Osteocyte (in vitro differentiated cells): ENCODE measurements around the gene FOXN4. TPM values are rescaled to one million over a fixed set of nuclear protein-coding genes. Genes with fewer than 3 reads are reported as not detected.

Experiments used
- DNase-seq: peaks from one replicate; pipeline ENCODE4 v3.0.0; 2021; ENCODE audit warnings: mixed read lengths; ENCODE audit not compliant: unreplicated experiment; ENCODE audit errors: extremely low spot score
- H3K27ac Mint-ChIP-seq: one replicate; pipeline ENCODE4 v1.8.0; 2021; ENCODE audit warnings: mild to moderate bottlenecking, mixed read lengths; ENCODE audit not compliant: unreplicated experiment
- H3K27me3 Mint-ChIP-seq: one replicate; pipeline ENCODE4 v1.8.0; 2021; ENCODE audit warnings: mixed read lengths; ENCODE audit not compliant: unreplicated experiment
- H3K36me3 Mint-ChIP-seq: one replicate; pipeline ENCODE4 v1.8.0; 2021; ENCODE audit warnings: mixed read lengths; ENCODE audit not compliant: unreplicated experiment
- H3K4me1 Mint-ChIP-seq: one replicate; pipeline ENCODE4 v1.8.0; 2021; ENCODE audit warnings: mixed read lengths; ENCODE audit not compliant: unreplicated experiment
- H3K4me3 Mint-ChIP-seq: one replicate; pipeline ENCODE4 v1.8.0; 2021; ENCODE audit warnings: mild to moderate bottlenecking, moderate library complexity, mixed read lengths; ENCODE audit not compliant: unreplicated experiment
- H3K9me3 Mint-ChIP-seq: one replicate; pipeline ENCODE4 v1.8.0; 2021; ENCODE audit warnings: mixed read lengths; ENCODE audit not compliant: unreplicated experiment
- total RNA-seq: library from RNA; stranded (reverse); gene quantifications from 2 replicates; pipeline ENCODE4 v1.2.1, GENCODE V29; 2021
- TF ChIP-seq, protein P1 (sequence below): fragments of 200-600 bp; sonication (generic); IDR thresholded peaks from 2 replicates; pipeline ENCODE4 v1.5.0; 2021; ENCODE audit warnings: antibody characterized with exemption, mild to moderate bottlenecking, moderate library complexity

Gene FOXN4
- total RNA-seq, 1 donor from 2014 or later, result not detected

DNA sequence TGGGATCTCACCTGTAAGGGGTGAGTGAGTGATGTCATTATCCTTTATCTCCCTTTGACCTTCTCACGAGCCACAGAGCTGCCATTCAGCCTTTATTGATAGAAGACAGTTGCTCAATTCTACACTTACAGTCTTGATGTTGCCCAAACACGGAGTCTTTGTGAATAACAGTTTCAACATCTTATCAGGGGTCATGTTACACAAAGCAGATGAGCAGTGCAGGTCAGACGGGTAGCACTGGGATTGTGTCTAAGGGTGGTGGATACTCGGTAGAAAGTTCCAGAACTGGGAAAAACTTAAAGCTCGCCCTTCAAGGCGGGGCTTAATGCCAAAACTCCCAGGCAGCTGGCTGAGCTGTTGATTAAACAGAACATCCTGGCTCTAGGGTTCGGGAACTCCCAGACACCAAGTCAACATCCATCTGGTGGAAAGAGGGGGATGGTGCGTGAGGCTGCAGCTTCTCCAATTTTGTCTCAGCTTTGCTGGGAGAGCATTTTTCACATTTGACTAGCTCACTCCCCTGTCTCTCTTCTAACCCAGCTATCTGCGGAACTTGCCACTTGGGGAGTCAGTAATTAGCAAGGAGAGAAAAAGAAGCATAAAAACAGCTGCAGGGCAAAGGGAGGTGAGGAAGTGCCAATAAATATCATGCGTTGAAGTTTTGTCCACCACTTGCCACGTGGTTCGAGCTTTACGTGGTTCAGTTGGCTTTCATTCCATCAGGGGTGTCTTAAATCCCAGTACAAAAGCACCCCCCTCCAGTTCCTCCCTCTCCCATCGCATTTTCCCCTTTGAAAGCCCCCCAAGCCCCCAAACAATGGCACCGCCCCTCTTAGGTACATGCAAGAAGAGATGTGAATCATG is 31.0 kb downstream of the FOXN4 start:
- no peaks in the 10 kb centered on the region for H3K4me1 Mint-ChIP-seq
- no peaks in the 10 kb centered on the region for H3K36me3 Mint-ChIP-seq
- TF ChIP-seq, protein P1, sequence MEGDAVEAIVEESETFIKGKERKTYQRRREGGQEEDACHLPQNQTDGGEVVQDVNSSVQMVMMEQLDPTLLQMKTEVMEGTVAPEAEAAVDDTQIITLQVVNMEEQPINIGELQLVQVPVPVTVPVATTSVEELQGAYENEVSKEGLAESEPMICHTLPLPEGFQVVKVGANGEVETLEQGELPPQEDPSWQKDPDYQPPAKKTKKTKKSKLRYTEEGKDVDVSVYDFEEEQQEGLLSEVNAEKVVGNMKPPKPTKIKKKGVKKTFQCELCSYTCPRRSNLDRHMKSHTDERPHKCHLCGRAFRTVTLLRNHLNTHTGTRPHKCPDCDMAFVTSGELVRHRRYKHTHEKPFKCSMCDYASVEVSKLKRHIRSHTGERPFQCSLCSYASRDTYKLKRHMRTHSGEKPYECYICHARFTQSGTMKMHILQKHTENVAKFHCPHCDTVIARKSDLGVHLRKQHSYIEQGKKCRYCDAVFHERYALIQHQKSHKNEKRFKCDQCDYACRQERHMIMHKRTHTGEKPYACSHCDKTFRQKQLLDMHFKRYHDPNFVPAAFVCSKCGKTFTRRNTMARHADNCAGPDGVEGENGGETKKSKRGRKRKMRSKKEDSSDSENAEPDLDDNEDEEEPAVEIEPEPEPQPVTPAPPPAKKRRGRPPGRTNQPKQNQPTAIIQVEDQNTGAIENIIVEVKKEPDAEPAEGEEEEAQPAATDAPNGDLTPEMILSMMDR, result no peak
- H3K27me3 Mint-ChIP-seq, result no peaks in the 10 kb centered on the region
- no peak overlapping the region for H3K4me3 Mint-ChIP-seq
- no peak overlapping the region for H3K27ac Mint-ChIP-seq
- no peak for DNase-seq
- H3K9me3 Mint-ChIP-seq, result no peaks in the 10 kb centered on the region

DNA sequence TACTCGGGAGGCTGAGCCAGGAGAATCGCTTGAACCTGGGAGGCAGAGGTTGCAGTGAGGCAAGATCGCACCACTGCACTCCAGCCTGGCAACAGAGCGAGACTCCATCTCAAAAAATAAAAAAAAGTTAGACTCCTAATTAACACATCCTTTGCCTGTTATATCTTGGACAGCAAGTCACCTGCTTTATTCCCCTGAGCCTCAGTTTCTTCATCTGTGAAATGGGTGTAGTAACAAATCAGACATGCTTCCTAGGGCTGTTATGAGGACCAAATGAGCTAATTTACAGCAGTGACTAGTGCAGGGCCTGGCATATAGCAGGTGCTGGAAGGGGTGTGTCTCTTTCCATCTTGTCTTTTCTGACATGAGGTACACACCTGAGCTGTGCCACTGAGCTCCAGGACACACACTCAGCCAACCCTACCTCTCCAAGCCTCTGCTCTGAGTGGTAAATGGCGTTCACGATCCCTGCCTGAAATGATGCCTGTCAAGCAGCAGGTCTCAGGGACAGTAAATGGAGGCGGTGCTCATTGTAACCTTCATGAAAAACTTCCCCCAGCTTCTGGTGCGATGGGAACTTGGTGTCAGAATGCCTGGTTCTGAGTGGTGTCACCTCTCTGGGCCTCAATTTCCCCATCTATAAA is 31.7 kb downstream of the FOXN4 start:
- H3K27ac Mint-ChIP-seq, result no peak overlapping the region
- TF ChIP-seq, protein P1, result no peak
- H3K9me3 Mint-ChIP-seq, result no peaks in the 10 kb centered on the region
- DNase-seq, result no peak
- no peaks in the 10 kb centered on the region for H3K36me3 Mint-ChIP-seq
- no peak overlapping the region for H3K4me3 Mint-ChIP-seq
- H3K4me1 Mint-ChIP-seq, result no peaks in the 10 kb centered on the region
- H3K27me3 Mint-ChIP-seq, result no peaks in the 10 kb centered on the region

DNA sequence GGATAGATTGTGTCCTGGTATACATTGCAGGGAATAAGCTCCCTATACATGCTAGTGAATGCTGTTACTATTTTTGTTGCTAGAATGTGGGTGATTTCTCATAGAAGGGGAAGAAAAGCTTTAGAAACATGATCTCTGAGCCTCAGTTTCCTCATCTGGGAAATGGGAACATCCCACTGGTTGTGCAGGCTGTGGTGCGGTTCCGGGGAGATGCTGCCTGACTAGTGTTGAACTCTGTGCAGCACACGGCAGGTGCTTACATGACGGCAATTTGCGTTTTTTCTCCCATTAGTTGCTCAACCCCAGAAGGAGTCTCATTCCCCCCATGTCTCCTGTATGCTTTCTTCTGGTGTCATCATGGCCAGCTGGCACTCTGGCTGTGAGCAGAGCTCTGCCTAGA is 32.9 kb downstream of the FOXN4 start:
- Mint-ChIP-seq H3K27me3 (peaks cover 4% of the 10 kb centered on the region), H3K9me3 (no peaks in the 10 kb centered on the region), H3K4me3 (no peak overlapping the region), H3K36me3 (no peaks in the 10 kb centered on the region), H3K27ac (no peak overlapping the region), H3K4me1 (no peaks in the 10 kb centered on the region)
- TF ChIP-seq, protein P1, result no peak
- DNase-seq, result no peak

DNA sequence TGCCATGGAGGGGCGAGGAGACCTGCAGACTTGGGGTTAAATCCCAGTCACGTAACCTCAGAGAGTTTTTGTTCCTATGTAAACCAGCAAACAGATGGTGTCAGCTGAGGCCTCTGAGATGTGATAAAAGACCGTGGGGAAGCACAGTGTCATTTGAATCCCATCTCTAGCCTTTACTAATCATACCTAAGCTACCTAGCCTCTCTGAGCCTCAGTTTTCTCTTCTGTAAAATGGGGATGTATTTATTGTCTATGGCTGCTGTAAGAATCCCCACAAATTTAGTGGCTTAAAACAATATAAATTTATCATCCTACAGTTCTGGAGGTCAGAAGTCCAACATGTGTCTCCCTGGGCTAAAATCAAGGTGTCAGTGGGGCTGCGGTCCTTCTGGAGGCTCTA is 33.9 kb downstream of the FOXN4 start:
- no peaks in the 10 kb centered on the region for H3K36me3 Mint-ChIP-seq
- TF ChIP-seq, protein P1, result no peak
- no peak for DNase-seq
- no peak overlapping the region for H3K4me3 Mint-ChIP-seq
- no peak overlapping the region for H3K27ac Mint-ChIP-seq
- H3K27me3 Mint-ChIP-seq, result peaks cover 4% of the 10 kb centered on the region
- H3K4me1 Mint-ChIP-seq, result no peaks in the 10 kb centered on the region
- peaks cover 5% of the 10 kb centered on the region for H3K9me3 Mint-ChIP-seq

DNA sequence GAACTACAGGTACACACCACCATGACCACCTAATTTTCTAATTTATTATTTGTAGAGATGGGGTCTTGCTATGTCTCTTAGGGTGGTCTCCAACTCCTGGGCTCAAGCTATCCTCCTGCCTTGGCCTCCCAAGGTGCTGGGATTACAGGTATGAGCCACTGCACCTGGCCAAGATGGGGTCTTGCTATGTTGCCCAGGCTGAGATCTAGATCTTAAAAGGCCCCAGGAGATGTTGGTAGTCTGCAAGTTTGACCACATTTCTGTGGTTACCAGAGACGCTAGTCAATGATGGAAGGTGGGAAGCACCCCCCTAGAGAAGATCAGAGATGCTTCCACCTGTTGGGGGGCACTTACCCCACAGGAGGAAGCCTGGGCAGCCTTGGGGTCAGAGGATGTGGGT is 34.7 kb downstream of the FOXN4 start:
- peaks cover 5% of the 10 kb centered on the region for H3K9me3 Mint-ChIP-seq
- no peak for DNase-seq
- peaks cover 4% of the 10 kb centered on the region for H3K27me3 Mint-ChIP-seq
- H3K4me1 Mint-ChIP-seq, result no peaks in the 10 kb centered on the region
- no peak overlapping the region for H3K4me3 Mint-ChIP-seq
- TF ChIP-seq, protein P1, result no peak
- H3K27ac Mint-ChIP-seq, result no peak overlapping the region
- H3K36me3 Mint-ChIP-seq, result no peaks in the 10 kb centered on the region
